Progenitor cell of endocrine pancreas (in vitro differentiated cells): ENCODE results near the gene CHCT1. TPM values are rescaled to one million over a fixed set of nuclear protein-coding genes. Genes with fewer than 3 reads are reported as not detected.

ENCODE experiments used
- DNase-seq: peaks from one replicate; pipeline ENCODE4 v3.0.0; 2021; ENCODE audit warnings: low spot score; ENCODE audit not compliant: unreplicated experiment
- H3K27ac Mint-ChIP-seq: 2 replicates; pipeline ENCODE4 v1.8.0; 2021; ENCODE audit warnings: mild to moderate bottlenecking, moderate library complexity, mixed read lengths
- H3K27me3 Mint-ChIP-seq: 2 replicates; pipeline ENCODE4 v1.8.0; 2021; ENCODE audit warnings: mixed read lengths
- H3K36me3 Mint-ChIP-seq: 2 replicates; pipeline ENCODE4 v1.8.0; 2022; ENCODE audit warnings: mixed read lengths; ENCODE audit not compliant: insufficient read depth
- H3K4me1 Mint-ChIP-seq: 2 replicates; pipeline ENCODE4 v1.8.0; 2021; ENCODE audit warnings: low read depth, mixed read lengths
- H3K4me3 Mint-ChIP-seq: 2 replicates; pipeline ENCODE4 v1.8.0; 2021; ENCODE audit warnings: low read depth, mild to moderate bottlenecking, moderate library complexity, mixed read lengths
- H3K9me3 Mint-ChIP-seq: 2 replicates; pipeline ENCODE4 v1.8.0; 2021; ENCODE audit warnings: low read depth, mixed read lengths
- CTCF ChIP-seq: fragments of 200-600 bp; sonication (generic); IDR thresholded peaks from one replicate; pipeline ENCODE4 v1.5.0; 2021; ENCODE audit warnings: antibody characterized with exemption, mild to moderate bottlenecking; ENCODE audit not compliant: unreplicated experiment
- total RNA-seq: library from RNA; stranded (reverse); gene quantifications from 2 replicates; pipeline ENCODE4 v1.2.1, GENCODE V29; 2021

CHCT1 gene
- total RNA-seq, 1 donor from 2014 or later: not detected

- H3K4me3 Mint-ChIP-seq: no peak overlapping the region
- TF ChIP-seq CTCF: no peak
- no peak overlapping the region for H3K27ac Mint-ChIP-seq
- no peaks in the 10 kb centered on the region for H3K36me3 Mint-ChIP-seq
- H3K4me1 Mint-ChIP-seq: peaks cover 12% of the 10 kb centered on the region
- no peaks in the 10 kb centered on the region for H3K27me3 Mint-ChIP-seq
- no peaks in the 10 kb centered on the region for H3K9me3 Mint-ChIP-seq
- no peak for DNase-seq
Observed at GRCh38 chr17:60395508-60396065, 26.7 kb upstream of the CHCT1 start.

GRCh38 chr17:60396412-60396811 lies 25.9 kb upstream of the CHCT1 start:
- no peak overlapping the region for H3K27ac Mint-ChIP-seq
- H3K4me1 Mint-ChIP-seq: peaks cover 6% of the 10 kb centered on the region
- H3K9me3 Mint-ChIP-seq: no peaks in the 10 kb centered on the region
- no peaks in the 10 kb centered on the region for H3K36me3 Mint-ChIP-seq
- H3K27me3 Mint-ChIP-seq: no peaks in the 10 kb centered on the region
- DNase-seq: no peak
- no peak overlapping the region for H3K4me3 Mint-ChIP-seq
- no peak for TF ChIP-seq CTCF

GRCh38 chr17:60398227-60398959 lies 23.9 kb upstream of the CHCT1 start:
- H3K4me3 Mint-ChIP-seq: no peak overlapping the region

GRCh38 chr17:60401819-60402218 lies 20.5 kb upstream of the CHCT1 start:
- H3K4me1 Mint-ChIP-seq: no peaks in the 10 kb centered on the region
- DNase-seq: no peak
- no peak overlapping the region for H3K27ac Mint-ChIP-seq
- no peaks in the 10 kb centered on the region for H3K27me3 Mint-ChIP-seq
- no peak overlapping the region for H3K4me3 Mint-ChIP-seq
- no peaks in the 10 kb centered on the region for H3K9me3 Mint-ChIP-seq
- TF ChIP-seq CTCF: no peak
- H3K36me3 Mint-ChIP-seq: no peaks in the 10 kb centered on the region

More at GRCh38 chr17:60398227-60398959, 23.9 kb upstream of the CHCT1 start:
- no peaks in the 10 kb centered on the region for H3K27me3 Mint-ChIP-seq
- H3K27ac Mint-ChIP-seq: no peak overlapping the region
- no peaks in the 10 kb centered on the region for H3K36me3 Mint-ChIP-seq
- no peaks in the 10 kb centered on the region for H3K4me1 Mint-ChIP-seq
- H3K9me3 Mint-ChIP-seq: no peaks in the 10 kb centered on the region
- TF ChIP-seq CTCF: no peak
- DNase-seq: no peak

GRCh38 chr17:60403523-60403810 lies 18.8 kb upstream of the CHCT1 start:
- Mint-ChIP-seq H3K4me3 (no peak overlapping the region), H3K36me3 (no peaks in the 10 kb centered on the region), H3K27me3 (no peaks in the 10 kb centered on the region), H3K4me1 (no peaks in the 10 kb centered on the region), H3K27ac (no peak overlapping the region), H3K9me3 (no peaks in the 10 kb centered on the region)
- no peak for DNase-seq
- TF ChIP-seq CTCF: no peak
